MCF 10A (cell line): ENCODE data around the gene CLCNKB. TPM values are rescaled to one million over a fixed set of nuclear protein-coding genes. Genes with fewer than 3 reads are reported as not detected.

Experiments
- BruUV-seq: library from RNA; stranded (reverse); fragments of 400-500 nt; replicated peaks from 2 replicates; lab custom pipeline; 2021; lab: Mats Ljungman, UMichigan
- CTCF ChIA-PET: fragments of 300-600 bp; sonication (Branson Sonifier 250); formaldehyde crosslinking; extraction: SDS; loops from one replicate; lab custom pipeline; 2021; ENCODE audit warnings: antibody characterized with exemption, inconsistent platforms; lab: Yijun Ruan, JAX
- POLR2A ChIA-PET: fragments of 300-600, 350-650 bp; sonication (Branson Sonifier 250); formaldehyde crosslinking; extraction: SDS; loops from one replicate; lab custom pipeline; 2020; ENCODE audit warnings: antibody characterized with exemption, inconsistent platforms; lab: Yijun Ruan, JAX
- DNase-seq: peaks from one replicate; pipeline ENCODE4 v3.0.0-alpha.2; 2018; ENCODE audit not compliant: unreplicated experiment
- H3K27ac Mint-ChIP-seq: one replicate; pipeline ENCODE4 v1.8.0; 2022; ENCODE audit warnings: mild to moderate bottlenecking, low read depth, mixed read lengths; ENCODE audit not compliant: unreplicated experiment
- H3K27me3 Mint-ChIP-seq: one replicate; pipeline ENCODE4 v1.8.0; 2022; ENCODE audit warnings: mixed read lengths; ENCODE audit not compliant: insufficient read depth, unreplicated experiment
- H3K36me3 Mint-ChIP-seq: one replicate; pipeline ENCODE4 v1.8.0; 2022; ENCODE audit warnings: mild to moderate bottlenecking, moderate library complexity, mixed read lengths; ENCODE audit not compliant: insufficient read depth, unreplicated experiment
- H3K4me1 Mint-ChIP-seq: one replicate; pipeline ENCODE4 v1.8.0; 2022; ENCODE audit warnings: mixed read lengths; ENCODE audit not compliant: insufficient read depth, unreplicated experiment
- H3K4me3 Mint-ChIP-seq: one replicate; pipeline ENCODE4 v1.8.0; 2022; ENCODE audit warnings: mild to moderate bottlenecking, moderate library complexity, mixed read lengths; ENCODE audit not compliant: unreplicated experiment
- H3K9me3 Mint-ChIP-seq: one replicate; pipeline ENCODE4 v1.8.0; 2022; ENCODE audit warnings: mixed read lengths; ENCODE audit not compliant: unreplicated experiment
- CTCF ChIP-seq: fragments of 200-600 bp; IDR thresholded peaks from one replicate; pipeline ENCODE4 v1.8.0; 2022; ENCODE audit warnings: antibody characterized with exemption, mild to moderate bottlenecking; ENCODE audit not compliant: unreplicated experiment
- intact Hi-C: fragments of 100-400 bp; cut with micrococcal nuclease; formaldehyde crosslinking; loops from 2 replicates; pipeline ENCODE4 v1.14.1; 2022
- total RNA-seq: library from RNA; stranded (reverse); gene quantifications from 2 replicates; pipeline ENCODE4 v1.2.3, GENCODE V29; 2022

Gene CLCNKB
- total RNA-seq, 1 experiment from 2014 or later = not detected

GRCh38 chr1:16081636-16082035, 38.1 kb downstream of the CLCNKB start:
- intact Hi-C loops = loop anchor here (1.0 kb wide), 1 partner anchor 106 kb away; no protein-coding TSS in a partner anchor
- no peak overlapping the region for H3K27ac Mint-ChIP-seq
- peaks cover 19% of the 10 kb centered on the region for H3K4me1 Mint-ChIP-seq
- H3K9me3 Mint-ChIP-seq = no peaks in the 10 kb centered on the region
- ChIA-PET CTCF (interaction anchor here (0.6 to 12.6 kb wide), 26 partner anchors 8 to 664 kb away, joined by 3 to 373 read pairs (median 7); partner anchors contain the start of genes CPLANE2, EPHA2, FAM131C and SZRD1), POLR2A (interaction anchor here (1.0 to 8.8 kb wide), 6 partner anchors 42 to 282 kb away, joined by 3 to 112 read pairs (median 4); partner anchors contain the start of genes CPLANE2 and EPHA2)
- no peak for DNase-seq
- BruUV-seq = no TSS peak
- no peak for TF ChIP-seq CTCF
- H3K36me3 Mint-ChIP-seq = no peaks in the 10 kb centered on the region
- no peaks in the 10 kb centered on the region for H3K27me3 Mint-ChIP-seq
- no peak overlapping the region for H3K4me3 Mint-ChIP-seq

- Mint-ChIP-seq H3K9me3 (no peaks in the 10 kb centered on the region), H3K36me3 (no peaks in the 10 kb centered on the region), H3K27ac (no peak overlapping the region), H3K4me3 (no peak overlapping the region), H3K4me1 (peaks cover 11% of the 10 kb centered on the region), H3K27me3 (no peaks in the 10 kb centered on the region)
- intact Hi-C loops = loop anchor here (1.0 kb wide), 1 partner anchor 105 kb away; no protein-coding TSS in a partner anchor
- ChIA-PET CTCF (interaction anchor here (0.5 to 12.6 kb wide), 40 partner anchors 9 to 665 kb away, joined by 3 to 373 read pairs (median 5); partner anchors contain the start of genes ARHGEF19, CPLANE2, EPHA2 and FAM131C), POLR2A (interaction anchor here (0.6 to 8.8 kb wide), 8 partner anchors 42 to 281 kb away, joined by 3 to 112 read pairs (median 4); partner anchors contain the start of genes CPLANE2 and EPHA2)
- peak; percentile 85 for TF ChIP-seq CTCF
- peak; percentile 78 for DNase-seq
- no TSS peak for BruUV-seq
Measured at GRCh38 chr1:16082283-16083038, 38.9 kb downstream of the CLCNKB start.

- ChIA-PET POLR2A (interaction anchor here (0.7 to 1.2 kb wide), 4 partner anchors 14 to 537 kb away, joined by 3 to 9 read pairs (median 4); no protein-coding TSS in a partner anchor), CTCF (interaction anchor here (0.5 to 12.6 kb wide), 20 partner anchors 15 to 328 kb away, joined by 3 to 373 read pairs (median 4); partner anchors contain the start of genes ARHGEF19, CPLANE2, EPHA2 and FBXO42)
- no peak for TF ChIP-seq CTCF
- no peaks in the 10 kb centered on the region for H3K36me3 Mint-ChIP-seq
- no peaks in the 10 kb centered on the region for H3K27me3 Mint-ChIP-seq
- peaks cover 6% of the 10 kb centered on the region for H3K4me1 Mint-ChIP-seq
- DNase-seq = no peak
- H3K9me3 Mint-ChIP-seq = no peaks in the 10 kb centered on the region
- no peak overlapping the region for H3K27ac Mint-ChIP-seq
- intact Hi-C loops = no loop called here
- no peak overlapping the region for H3K4me3 Mint-ChIP-seq
- no TSS peak for BruUV-seq
Measured at GRCh38 chr1:16083486-16083885, 39.9 kb downstream of the CLCNKB start.

GRCh38 chr1:16085522-16085921, 41.9 kb downstream of the CLCNKB start:
- CTCF ChIA-PET = interaction anchor here (0.8 kb wide), 1 partner anchor 103 kb away, joined by 3 read pairs; no protein-coding TSS in a partner anchor
- POLR2A ChIA-PET = no interaction called here
- H3K4me1 Mint-ChIP-seq = peaks cover 6% of the 10 kb centered on the region

More at GRCh38 chr1:16085522-16085921, 41.9 kb downstream of the CLCNKB start:
- H3K27me3 Mint-ChIP-seq = no peaks in the 10 kb centered on the region
- DNase-seq = no peak
- TF ChIP-seq CTCF = no peak
- no peak overlapping the region for H3K27ac Mint-ChIP-seq
- BruUV-seq = no TSS peak
- peaks cover 1% of the 10 kb centered on the region for H3K36me3 Mint-ChIP-seq
- no peak overlapping the region for H3K4me3 Mint-ChIP-seq
- intact Hi-C loops = no loop called here
- H3K9me3 Mint-ChIP-seq = no peaks in the 10 kb centered on the region
